Islet precursor cell (in vitro differentiated cells): ENCODE results near the gene ZNF428.
"Not testable (repeated sequence)": the region's sequence is repeated elsewhere in the genome, so short reads cannot be mapped to it uniquely, and the experiment has no call there.

Source experiments
- DNase-seq: peaks from one replicate; pipeline ENCODE4 v3.0.0-alpha.2; 2018

The ZNF428 gene

GRCh38 chr19:43616306-43616705 is 3.1 kb downstream of the ZNF428 start:
- DNase-seq, result no peak

DNA sequence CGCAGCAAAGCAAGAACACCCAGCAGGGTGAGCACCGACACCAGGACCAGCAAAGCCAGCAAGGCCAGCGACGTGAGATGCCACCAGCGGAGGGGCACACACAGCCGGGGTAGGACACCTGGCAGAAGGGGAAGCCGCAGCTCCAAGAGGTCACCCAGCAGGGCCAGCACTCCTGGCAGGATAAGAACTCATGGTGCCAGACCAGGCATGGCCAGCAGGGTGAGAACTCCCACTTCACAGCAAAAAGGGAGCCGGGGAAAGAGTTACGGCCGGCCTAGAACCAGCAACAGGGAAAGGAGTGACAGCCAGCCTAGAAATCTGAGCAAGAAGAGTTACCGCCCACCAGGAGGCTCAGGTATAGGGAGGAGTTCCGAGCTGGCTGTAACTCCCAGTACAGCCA is 7.1 kb downstream of the ZNF428 start:
- DNase-seq, result no peak

DNA sequence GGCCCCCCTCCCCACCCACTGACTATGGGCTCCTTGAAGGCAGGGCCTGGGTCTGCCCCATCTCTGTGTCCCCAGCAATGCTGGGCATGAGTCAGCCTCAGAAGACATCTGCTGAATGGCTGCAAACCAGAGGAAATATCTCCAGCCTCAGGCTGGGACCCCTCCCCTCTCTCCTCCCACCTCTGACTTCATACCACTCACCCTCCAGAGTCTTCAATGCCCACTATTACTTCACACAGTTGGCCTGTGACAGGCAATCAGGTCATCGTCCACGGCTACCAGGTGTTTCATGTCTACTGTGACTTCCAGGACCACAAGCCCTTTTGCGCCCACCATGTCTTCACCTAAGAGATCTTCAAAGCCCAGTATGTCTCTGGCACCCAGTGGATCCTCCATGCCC is 7.6 kb downstream of the ZNF428 start, which contains the start of gene SRRM5:
TSS of gene SRRM5 (plus strand) at position 301 of the 400 bp plus-strand sequence. CDS start at position 335, 34 bp downstream.
- no peak for DNase-seq

- no peak for DNase-seq
These were observed 8.9 kb downstream of the ZNF428 start for GRCh38 chr19:43610493-43610892.

GRCh38 chr19:43609872-43610271 is 9.6 kb downstream of the ZNF428 start:
- no peak for DNase-seq

DNA sequence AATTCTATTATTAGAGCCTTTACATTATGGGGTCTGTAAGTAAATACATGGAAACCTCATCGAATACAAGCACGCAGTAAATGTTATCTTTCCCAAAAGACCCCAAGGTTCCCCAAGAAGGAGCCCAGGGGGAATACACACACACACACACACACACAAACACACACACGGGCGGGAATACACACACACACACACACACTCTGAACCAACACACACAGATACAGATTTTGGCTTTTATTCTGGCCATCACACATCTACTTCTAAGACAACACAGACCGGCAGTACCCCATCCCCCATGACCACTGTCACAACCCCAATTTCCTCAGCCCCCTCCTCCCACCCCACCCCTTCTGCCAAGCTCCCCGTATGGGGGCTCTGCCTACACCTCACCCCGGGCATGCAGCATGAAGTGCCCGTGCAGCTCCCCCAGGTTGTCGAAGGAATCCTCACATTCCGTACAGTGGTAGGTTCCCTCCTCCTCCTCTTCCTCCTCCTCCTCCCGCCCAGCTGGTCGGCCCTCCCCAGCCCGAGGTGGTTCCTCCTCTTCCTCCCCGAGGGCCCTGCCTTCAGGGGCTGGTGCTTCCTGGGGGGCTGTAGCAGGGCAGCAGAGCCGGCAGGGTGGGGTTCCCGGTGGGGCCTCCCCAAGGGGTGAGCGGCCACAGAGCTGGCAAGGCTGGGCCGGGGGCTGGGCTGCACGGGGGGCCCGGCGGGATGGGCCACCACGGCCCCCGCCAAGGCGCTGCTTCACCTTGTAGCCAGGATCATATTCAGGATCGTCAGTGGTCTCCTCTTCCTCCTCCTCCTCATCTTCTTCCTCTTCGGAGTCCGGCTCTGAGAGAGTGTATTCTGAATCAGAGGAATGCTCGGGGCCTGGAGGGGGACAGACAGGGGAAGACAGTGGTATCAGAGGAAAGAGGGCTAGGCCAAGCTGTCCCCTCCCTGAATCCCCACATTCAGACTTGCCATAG is 11.9 kb downstream of the ZNF428 start:
- no peak for DNase-seq

DNA sequence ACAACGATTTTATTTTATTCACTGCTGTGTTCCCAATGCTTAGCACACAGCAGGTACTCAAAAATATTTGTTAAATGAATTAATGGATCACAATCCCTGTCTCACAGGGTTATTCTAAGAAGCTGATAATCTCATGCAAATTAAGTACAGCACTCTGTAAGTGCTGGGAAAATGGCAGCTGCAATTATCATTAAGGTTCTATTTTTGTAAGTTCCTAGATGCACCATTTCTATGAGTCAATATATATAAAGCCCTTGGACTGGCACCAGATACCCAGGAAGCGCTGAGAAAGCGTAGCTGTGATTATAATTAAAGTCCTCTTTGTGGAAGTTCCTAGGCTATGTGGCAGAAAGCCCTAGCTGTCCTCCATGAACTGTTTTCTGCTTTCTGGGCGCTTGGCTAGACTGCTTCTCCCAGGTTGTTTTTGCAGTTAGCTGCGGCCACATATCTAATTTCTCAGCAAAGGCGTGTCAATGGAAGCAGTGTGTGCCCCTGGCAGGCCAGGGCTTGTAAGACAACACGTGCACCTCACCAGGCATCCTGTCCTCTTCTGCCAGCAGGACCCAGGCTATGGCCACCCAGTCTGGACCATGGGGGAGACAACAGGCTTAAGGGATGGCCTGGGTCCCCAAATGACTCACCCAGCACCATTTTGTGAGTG is 12.7 kb downstream of the ZNF428 start:
- no peak for DNase-seq

GRCh38 chr19:43605875-43606568 is 13.4 kb downstream of the ZNF428 start:
- no peak for DNase-seq

DNA sequence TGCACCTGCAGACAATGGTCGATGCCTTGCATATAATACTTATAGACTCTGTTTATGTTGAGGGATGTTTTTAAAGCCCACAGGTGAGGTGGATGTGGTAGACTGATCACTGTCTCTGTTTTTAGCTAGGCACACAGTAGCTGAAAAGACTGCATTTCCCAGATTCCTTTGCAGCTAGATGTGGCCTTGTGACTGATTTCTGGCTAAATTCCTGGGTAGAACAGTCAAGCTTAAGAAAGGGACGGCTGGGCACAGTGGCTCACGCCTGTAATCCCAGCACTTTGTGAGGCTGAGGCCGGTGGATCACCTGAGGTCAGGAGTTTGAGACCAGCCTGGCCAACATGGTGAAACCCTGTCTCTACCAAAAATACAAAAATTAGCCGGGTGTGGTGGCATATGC is 19.1 kb downstream of the ZNF428 start:
- DNase-seq, result not testable (repeated sequence)

DNA sequence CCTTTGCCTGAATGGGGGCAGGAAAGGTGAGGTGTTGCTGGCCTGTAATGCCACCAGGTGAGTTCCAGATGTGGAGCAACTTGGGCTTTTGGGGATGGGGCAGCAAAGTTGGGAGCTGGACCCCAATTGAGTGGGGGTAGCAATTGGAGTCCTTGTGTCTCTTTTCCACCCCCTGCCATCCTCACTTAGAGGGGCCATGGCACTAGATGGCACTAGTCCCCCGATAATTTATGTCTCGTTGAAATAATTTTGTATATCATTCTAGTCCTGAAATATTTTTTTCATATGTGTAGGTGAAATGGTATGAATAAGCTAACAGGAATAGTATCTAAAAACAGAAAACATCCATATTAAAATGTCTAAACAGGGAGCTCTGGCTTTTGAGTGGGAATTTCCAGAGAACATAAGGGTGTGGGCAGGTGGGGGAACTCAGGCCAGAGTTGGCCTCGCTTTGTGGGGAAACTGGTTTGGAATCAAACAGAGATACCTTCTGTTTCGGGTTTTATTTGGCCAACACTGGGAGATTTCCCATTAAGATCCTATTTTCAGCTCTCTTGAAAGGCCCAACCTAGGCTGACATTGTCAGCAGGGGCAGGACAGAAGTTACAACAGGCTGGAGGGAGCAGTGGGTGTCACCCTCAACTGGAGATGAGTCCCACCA is 19.7 kb downstream of the ZNF428 start:
- no peak for DNase-seq

DNA sequence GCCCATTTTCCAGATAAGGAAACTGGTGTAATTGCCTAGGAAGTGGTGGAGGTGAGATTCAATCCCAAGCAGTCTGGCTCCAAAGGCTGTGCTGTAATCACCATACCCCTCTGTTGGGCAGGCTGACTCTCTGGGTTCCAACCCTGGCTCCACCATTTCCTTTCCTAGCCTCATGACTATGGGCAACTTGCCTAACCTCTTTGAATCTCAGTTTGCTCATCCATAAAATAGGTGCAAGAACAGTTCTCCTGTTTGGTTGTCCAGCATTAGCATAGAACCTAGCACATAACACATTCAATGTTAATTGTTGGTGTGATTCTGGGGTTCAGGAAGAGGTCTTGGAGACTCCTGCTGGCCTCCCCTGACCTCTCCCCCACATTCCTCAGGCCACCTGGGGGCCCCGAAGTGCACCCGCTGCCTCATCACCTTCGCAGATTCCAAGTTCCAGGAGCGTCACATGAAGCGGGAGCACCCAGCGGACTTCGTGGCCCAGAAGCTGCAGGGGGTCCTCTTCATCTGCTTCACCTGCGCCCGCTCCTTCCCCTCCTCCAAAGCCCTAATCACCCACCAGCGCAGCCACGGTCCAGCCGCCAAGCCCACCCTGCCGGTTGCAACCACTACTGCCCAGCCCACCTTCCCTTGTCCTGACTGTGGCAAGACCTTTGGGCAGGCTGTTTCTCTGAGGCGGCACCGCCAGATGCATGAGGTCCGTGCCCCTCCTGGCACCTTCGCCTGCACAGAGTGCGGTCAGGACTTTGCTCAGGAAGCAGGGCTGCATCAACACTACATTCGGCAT is 20.8 kb downstream of the ZNF428 start:
- DNase-seq, result no peak

DNA sequence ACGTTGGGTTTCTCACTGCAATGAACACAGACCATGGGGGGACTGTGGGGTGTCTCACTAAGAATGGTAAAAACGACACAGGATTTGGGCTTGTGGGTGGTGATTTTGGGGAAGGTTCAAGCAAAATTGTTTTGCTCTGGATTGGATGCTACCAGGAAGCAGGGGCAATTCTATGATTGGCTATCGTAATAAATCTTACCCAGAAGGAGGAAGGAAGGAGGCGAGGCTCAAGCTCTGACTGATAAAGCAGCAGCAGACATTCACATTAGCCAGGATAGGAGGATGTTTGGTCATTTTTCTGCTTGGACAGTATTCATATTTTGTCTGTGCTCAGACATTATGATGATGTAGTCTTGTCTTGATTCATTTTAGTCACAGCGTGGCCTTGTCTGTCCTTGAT is 21.6 kb downstream of the ZNF428 start:
- no peak for DNase-seq

DNA sequence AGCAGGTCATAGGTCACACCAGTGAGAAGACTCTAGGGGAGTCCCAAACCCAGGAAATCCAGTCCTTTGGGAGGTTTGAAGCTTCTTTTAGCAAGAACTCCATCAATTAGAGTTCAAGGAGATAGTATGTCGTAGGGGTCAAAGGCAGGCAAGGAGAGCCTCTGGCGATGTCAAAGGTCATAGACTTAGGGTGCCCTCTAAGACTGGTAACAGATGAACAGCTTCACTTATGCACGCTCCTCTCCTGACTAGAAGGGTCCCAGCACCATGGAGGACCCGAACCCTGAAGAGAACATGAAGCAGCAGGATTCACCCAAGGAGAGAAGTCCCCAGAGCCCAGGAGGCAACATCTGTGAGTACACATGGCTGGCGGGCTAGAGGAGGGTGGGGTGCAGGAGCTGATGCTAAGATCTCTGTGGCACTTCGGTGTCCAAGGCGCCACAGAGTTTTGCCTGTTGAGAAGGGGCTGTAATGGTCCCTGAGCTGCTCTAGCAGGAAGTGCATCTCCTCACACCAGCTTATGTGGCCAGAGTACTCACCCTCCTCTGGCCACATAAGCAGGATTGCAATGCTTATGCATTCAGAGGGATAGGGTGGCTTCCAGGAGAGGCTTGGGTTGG is 22.5 kb downstream of the ZNF428 start:
- DNase-seq, result no peak

DNA sequence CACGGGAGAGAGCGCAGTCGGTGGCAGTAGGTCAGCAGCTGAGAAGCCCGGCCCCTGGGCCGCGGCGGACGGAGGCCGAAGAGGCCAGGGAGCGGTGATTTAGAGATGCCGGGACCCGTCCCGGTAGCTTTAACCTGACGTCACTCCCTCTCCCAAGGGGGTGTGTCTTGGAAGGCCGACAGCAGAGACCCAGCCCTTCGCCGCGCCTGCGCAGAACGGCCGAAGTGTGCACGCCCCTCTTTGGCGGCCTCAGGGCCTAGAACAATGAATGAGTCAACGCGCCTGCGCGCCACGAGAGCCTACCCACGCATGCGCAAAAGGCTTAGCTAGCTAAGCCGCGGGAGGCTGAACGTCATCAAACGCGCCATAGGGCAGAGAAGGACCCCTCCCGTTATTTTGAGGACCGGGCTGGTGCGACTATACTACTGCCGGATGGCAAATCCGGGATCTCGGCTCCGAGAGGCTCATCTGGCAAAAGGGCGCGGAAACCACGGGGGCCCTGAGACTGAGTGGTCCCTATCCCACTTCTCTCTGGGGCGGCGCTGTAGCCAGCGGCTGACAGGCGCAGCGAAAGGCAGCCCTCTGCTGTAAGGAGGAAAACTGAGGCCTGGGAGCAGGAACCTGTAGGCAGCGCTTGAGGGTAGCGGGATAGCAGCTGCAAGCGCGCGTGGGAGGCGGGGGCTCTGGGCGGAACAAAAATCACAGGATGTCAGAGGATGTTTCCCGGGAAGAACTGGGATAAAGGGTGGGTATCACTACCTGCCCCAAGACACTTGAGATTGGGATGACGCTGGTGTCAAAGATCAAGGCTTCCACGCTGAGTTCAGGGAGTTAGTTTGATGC is 23.2 kb downstream of the ZNF428 start, which contains the start of the genes IRGQ and ZNF576:
TSS of gene IRGQ (minus strand) at position 136 of the 843 bp plus-strand sequence. CDS start 796 bp downstream, outside the sequence.
TSS of gene ZNF576 (plus strand) at position 597 of the 843 bp plus-strand sequence. CDS start 514 bp downstream, outside the sequence.
- DNase-seq, result peak; percentile 100

- DNase-seq, result no peak
These were observed 23.8 kb downstream of the ZNF428 start for GRCh38 chr19:43595605-43595998.

DNA sequence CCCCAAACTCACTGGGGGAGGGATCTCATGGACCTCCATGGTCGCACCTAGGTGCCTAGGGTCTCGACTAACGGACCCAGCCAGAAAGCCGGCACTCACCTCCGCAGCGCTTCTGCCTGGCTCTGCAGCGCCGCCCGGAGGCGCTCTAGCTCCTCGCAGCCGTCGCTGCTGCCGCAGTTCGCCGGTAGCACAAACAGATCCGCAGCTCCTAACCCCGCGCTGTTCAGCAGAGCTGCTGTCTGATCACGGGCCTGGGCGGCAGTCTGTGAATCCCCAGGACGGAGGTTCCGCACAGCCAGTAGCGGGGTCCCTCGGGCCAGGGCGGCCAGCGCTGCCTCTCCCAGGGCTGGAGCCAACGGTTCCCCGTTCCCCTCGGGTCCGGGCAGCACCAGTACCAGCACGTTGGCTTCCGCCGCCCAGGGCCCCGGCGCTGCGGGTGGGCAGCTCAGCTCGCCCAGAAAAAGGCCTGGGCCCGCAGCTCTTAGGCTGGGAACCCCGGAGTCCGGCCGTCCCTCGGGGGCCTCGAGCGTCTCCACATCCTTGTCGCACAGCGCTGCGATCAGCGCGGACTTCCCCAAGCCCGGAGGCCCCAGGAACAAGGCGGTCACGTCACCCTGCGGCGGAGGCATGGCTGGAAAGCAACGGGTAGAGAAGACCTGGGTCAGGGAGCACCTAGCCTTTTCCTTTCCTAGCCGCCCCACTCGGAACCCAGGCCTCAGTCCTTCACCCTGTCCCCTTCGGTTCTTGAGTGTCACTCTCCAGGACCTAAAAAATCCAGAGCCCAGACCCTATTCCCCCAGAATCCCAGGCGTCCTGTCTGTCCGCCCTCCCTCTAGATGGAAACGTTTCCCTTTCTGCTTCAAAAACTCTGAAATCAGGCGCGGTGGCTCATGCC is 24.5 kb downstream of the ZNF428 start:
- DNase-seq, result peak; percentile 87

DNA sequence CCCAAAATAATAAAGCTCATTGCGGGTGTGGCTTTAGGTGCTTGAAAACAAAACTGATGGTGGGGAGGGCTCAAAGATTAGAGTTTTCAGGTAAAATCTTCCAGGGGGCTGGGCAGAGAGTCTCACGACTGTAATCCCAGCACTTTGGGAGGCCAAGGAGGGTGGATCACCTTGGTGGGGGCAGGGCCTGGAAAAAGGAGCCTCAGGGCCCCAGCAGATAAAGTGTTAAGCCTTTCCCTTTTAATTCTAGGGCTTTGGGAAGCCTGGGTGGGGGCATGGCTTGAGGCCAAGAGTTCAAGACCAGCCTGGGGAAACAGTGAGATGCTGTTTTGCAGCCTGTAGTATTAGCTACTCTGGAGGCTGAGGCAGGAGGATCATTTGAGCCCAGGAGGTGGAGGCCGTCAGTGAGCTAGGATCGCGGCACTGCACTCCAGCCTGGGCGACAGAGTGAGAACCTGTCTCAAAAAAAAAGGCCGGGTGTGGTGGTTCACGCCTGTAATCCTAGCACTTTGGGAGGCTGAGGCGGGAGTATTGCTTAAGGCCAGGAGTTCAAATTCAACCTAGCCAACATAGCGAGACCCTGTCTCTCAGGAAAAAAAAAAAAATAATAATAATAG is 25.2 kb downstream of the ZNF428 start:
- DNase-seq, result no peak

DNA sequence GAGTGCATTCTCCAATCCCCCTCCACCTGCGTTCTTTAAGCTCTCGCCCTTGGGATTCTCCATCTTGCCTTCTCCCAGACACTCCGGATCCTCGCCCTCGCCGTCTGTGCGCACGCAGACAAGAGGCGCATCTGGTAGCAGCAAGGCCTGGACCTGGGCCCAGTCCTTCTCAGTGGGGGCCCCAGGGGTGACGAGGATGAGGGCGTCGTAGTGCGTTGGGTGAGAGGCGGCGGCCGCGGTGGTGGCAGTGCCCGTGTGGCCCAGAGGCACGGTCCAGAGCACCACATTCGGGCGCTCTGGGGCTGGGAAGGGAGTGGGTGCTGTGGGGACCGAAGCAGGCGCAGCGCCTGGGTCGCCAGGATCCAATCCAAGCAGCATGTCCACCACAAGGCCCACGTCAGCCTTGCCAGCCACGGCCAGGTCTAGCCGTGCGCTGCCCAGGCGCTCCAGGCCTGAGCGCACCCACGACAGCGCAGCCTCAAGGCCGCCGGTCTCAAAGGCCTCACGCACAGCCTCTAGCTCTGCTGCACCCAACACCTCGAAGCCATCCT is 26.6 kb downstream of the ZNF428 start:
- no peak for DNase-seq
